Esophagus mucosa (tissue), 1 donor: ENCODE measurements around the gene CYBB. TPM values are rescaled to one million over a fixed set of nuclear protein-coding genes. Genes with fewer than 3 reads are reported as not detected.
"Not testable (repeated sequence)": the region's sequence is repeated elsewhere in the genome, so short reads cannot be mapped to it uniquely, and the experiment has no call there.

Experiments used
- ATAC-seq: fragments of 200-7000 bp; cut with Tn5 transposase; one replicate; pipeline ENCODE4 v1.9.1; 2020
- total RNA-seq: library from RNA; stranded (reverse); gene quantifications from one replicate; pipeline ENCODE4 v1.2.4, GENCODE V29; 2023
- donor health status: DM: yes; HTN: yes; CAD: no.

CYBB gene
- 2.4 TPM for total RNA-seq

DNA sequence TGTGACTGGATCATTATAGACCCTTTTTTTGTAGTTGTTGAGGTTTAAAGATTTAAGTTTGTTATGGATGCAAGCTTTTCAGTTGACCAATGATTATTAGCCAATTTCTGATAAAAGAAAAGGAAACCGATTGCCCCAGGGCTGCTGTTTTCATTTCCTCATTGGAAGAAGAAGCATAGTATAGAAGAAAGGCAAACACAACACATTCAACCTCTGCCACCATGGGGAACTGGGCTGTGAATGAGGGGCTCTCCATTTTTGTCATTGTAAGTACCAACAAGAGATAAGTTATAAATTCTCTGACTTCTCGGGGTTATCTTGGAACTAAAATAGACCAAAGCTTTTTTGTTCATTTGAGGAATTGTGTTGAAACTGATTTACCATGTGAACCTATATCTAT is at the start of gene CYBB:
Gene CYBB, plus strand, starts transcription at position 203 of the 400 bp plus-strand sequence. Its CDS starts 19 bp downstream, at position 222.
- ATAC-seq, result no peak

DNA sequence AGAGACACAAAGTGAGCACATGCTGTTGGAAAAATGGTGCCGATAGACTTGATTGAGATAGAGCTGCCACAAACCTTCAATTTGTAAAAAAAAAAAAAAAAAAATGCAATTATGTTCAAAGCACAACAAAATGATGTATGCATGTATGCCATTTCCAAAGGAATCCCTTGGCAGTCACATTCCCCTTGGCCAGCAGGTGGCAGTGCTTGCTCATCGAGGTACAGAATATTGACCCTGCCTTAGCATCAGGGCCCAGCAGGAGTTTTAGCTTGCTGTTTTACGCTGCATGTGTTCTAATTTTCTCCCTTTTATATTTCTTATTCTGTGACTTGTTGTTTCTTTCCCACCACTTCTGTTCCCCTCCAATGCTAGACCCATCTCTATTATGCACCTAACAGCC is 34.5 kb upstream of the CYBB start:
- peak; percentile 85 for ATAC-seq

DNA sequence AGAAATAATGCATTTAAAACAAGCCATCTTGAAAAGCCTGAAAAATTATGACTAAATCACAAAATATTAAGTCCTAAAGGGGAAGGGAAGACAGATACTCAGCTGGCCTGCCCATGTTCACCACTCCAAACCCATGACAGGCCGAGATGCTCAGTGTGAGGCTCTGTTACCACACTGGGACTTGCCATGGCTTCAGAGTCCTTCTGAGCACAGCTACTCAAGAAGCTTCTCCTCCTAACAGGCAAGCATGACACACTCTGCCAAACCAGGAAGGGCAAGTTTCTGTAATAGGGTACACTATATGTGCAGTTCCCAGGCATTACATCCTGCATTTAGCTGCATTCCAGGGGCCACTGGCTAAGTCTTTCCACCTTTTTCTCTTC is 34.0 kb upstream of the CYBB start:
- peak; percentile 38 for ATAC-seq

DNA sequence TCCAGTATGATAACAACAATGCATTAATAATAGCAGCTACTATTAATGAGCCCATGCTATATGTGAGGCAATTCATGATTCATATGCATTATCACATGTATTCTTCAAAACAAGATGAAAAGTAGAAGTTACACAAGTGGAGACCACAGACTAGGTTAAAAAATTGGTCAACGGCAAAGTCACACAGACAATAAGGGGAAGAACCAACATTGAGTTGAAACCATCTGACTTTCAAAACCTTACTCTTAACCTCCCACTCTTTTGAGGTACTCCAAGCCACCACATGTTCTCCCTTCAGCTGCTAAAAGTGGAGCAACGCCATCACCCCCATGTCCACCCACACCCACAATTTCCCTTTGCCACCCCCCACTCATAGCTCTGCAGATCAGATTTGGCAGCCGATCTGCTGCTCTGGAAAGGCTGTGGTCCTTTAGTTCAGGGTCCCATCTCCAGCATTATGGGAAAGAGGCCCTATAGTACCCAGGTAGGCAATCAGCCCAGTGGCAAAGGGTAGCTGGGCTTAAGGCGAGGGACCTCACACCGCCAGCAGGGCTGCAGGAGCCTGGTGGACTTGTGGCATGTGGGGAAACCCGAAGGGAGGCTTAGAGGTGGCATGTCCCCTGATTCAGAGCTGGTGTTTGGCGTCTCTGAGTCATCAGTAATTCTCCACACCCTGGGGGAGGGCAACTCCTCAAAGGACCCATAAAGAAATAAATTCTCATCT is 33.5 kb upstream of the CYBB start:
- peak; percentile 48 for ATAC-seq

DNA sequence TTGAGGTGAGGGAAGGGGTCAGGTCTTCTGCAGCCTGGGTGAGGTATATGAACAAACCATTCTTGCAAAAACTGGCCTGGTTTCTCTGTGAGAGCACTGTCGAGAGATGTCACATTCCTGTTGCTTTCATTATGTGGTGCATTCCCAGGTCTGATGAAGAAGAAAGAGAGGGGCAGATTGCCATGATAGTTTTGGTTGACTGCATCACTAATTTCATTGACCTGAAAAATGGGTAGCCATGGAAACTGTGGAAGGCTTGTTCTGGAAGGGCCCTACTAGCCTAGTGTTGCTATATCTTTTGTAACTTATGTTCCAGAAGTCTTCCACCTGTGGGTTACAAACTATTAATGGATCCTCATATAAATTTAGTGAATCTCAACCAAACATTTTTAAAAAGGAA is 32.9 kb upstream of the CYBB start:
- no peak for ATAC-seq

DNA sequence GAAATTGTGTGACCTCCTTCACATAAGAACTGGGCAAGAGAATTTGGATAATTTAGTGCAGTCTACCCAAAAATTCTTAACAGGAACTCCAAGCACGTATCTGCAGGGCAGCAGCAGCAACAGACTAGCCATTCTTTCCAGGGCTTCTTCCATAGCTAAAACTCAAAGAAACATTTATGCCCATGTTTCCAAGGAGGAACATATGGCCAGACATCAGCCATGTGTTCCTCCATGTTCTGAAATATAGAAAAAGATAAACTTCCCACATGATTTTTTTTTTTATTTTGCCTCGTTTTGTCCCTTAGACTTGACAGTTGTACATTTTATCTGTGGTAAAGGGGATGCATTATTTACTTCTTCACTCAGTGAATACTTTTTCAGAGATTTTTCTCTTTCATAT is 27.6 kb upstream of the CYBB start:
- ATAC-seq, result no peak

DNA sequence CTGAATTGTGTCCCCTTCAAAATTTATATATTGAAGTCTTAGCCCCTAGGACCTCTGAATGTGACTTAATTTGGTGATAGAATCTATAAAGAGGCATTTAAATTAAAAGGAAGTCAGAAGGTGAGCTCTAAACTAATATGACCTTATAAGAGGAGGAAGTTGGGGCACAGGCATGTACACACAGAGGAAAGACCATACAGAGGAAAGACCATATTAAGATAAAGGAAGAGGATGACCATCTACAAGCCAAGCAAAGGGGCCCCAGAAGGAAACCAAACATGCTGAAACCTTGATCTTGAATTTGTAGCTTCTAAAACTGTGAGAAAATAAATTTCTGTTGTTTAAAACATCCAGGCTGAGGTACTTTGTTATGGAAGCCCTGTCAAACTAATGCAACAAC is 26.9 kb upstream of the CYBB start:
- ATAC-seq, result no peak

DNA sequence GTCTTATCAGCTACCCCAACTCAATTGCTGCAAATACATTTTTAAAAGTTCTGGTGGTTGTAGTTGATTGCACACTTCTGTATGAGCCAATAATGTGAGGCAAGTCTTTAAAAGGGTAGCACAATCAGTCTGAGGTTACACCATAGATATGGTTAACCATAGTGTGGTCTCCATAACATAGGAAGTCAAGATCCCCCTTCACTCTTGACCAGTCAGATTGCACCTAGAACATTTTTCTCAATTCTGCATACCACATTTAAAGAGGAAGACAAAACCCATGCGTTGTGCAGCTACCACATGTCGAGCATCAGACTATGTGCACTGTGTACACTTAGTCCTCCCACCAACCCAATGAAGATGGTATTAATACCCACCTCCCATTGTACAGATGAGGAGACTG is 26.5 kb upstream of the CYBB start:
- no peak for ATAC-seq

DNA sequence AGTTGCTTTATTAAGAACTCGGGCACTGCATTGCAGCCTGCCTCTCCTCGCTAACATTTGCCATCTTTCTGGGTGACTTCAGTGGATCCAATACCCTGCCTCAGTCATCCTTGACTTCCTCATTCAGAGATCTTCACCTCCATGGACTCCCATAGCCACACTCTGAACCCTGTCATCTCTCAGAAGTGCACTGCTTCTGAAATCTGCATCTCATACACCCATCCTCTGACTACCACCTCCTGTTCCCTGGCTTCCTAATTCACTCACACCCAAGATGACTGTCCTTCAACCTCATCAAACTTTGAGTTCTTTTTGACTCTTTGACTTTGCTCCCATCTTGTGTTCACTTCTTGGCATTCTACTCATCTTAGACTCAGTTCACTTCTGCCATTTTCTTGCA is 25.3 kb upstream of the CYBB start:
- no peak for ATAC-seq

DNA sequence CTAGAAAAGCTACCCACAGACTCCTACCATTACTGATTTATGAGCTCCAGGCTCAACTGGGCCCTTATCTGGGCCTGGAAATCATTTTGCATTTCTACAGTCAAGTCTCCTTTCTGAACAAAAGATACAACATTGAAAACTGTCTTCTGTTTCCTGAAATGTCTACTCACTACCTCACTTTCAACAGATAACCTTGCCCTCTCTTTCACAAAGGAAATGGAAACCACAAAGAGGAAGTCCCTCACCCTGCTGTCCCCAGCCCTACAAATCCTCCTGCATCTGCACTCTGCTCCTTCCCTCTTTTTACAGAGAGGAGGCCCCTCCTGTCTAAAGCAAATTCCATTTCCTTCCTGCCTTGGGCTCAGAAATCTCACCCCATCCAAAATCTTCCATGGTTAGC is 24.8 kb upstream of the CYBB start:
- ATAC-seq, result peak; percentile 62

DNA sequence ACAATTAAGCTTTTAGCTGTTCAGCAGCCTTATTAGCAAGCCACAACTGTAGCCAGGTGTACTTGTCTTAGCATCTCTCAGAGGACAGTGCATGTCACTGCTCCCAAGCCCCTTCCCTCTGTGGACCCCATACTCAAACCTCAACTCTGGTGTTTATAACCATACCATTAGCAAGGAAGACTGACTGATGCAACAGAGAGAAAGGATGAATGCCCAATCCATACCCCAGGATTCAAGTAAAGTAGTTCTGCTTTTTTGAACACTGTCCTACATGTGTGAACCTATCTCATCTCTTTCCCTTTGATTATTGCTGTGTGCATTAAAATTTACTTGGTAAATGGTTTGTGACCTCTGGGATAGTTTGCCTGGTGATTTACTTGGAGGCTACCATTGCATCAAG is 22.8 kb upstream of the CYBB start:
- ATAC-seq, result no peak

DNA sequence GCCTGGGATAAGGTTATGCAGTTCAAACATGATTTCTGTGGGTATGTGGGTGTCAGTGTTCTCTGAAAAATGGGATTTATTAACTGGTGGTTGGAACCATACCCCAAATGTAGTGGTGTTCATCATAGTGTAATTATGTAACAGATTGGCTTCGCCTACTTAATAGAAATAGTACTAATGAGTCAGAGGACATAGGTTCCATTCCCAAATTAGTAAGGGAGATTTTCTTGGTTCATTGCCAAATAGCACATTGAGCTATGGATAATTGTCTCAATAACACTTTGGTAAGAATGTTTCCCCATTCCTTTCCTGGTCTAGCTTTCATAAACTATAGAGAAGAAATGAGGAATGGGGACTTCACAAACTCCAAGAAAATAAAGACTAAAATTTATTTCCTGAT is 20.5 kb upstream of the CYBB start:
- ATAC-seq, result no peak

DNA sequence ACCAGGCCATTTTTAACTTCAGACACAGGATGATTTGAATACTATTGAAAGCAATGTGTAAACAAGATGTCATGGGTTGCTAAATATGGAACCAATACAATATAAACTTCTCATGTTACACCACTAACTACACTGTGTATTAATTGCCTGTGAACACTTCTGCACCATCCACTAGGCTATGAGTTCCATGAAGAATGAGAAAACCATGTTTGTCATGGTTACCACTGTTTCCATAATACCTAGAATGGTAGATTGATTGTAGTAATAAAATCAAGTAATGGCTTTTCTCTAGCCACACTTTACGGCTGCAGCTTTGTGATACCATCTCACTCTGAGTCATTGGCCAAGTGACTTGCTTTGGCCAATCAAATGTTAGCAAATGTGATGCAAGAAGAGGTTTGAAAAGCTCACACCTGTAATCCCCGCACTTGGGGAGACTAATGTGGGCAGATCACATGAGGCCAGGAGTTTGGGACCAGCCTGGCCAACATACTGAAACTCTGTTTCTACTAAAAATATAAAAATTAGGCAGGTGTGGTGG is 19.9 kb upstream of the CYBB start:
- no peak for ATAC-seq

DNA sequence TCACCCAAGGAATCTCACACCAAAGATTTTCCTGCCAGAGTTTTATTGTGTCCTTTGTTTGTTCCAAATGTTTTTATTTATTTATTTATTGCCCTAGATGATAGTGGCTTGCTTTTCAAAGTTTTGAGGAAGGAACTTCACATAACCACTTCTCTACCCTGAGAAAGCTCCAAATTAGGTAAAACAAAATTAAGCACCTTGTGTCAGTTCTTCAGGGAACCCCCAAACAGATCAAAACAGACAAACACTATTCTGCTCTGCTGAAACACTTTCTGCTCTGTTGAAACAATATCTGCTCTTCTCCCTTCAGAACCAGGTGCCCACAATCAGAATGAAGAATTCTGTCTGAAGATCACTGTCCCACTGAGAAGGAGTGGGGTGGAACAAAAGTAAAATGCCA is 16.5 kb upstream of the CYBB start:
- ATAC-seq, result no peak

DNA sequence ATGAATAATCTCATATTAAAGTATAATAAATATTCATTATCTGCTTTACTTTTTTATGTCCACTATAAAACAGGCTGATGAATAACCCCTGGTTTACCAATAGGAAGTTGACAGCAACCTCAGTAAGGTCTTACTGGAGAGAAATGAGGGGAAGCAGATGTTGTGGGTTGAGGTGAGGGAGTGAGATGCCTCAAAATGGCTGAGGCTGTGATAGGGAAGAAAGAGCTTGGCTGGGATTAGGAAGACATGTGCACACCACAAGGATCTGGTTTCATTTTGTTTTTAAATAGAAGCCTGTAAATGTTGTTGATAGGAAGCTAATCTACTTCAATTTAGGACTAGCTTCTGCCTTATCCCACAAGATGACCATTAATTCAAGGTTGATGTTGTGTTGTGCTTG is 14.4 kb upstream of the CYBB start:
- ATAC-seq, result no peak

DNA sequence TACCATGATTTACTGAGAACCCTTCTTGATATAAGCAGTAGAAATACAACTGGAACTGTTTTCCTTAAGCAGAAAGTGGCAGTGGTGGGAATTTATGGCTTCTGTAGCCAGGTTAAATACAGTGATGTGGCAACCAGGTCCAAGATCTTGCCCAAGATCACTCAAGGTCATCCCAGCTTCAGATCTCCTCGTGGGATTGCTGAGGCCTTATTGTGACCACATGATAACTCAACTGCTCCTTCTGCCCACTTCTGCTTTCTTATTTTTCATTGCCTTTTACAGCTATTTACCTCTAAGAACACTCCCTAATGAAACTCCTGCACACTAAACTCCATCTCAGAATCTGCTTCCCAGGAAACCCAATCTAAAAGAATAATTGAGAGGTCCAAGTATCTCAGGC is 12.4 kb upstream of the CYBB start:
- ATAC-seq, result no peak

DNA sequence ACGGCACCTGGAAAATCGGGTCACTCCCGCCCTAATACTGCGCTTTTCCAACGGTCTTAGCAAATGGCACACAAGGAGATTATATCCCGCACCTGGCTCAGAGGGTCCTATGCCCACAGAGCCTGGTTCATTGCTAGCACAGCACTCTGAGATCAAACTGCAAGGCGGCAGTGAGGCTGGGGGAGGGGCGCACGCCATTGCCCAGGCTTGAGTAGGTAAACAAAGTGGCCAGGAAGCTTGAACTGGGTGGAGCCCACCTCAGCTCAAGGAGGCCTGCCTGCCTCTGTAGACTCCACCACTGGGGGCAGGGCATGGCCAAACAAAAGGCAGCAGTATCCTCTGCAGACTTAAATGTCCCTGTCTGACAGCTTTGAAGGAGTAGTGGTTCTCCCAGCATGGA is 11.0 kb upstream of the CYBB start:
- ATAC-seq, result not testable (repeated sequence)

DNA sequence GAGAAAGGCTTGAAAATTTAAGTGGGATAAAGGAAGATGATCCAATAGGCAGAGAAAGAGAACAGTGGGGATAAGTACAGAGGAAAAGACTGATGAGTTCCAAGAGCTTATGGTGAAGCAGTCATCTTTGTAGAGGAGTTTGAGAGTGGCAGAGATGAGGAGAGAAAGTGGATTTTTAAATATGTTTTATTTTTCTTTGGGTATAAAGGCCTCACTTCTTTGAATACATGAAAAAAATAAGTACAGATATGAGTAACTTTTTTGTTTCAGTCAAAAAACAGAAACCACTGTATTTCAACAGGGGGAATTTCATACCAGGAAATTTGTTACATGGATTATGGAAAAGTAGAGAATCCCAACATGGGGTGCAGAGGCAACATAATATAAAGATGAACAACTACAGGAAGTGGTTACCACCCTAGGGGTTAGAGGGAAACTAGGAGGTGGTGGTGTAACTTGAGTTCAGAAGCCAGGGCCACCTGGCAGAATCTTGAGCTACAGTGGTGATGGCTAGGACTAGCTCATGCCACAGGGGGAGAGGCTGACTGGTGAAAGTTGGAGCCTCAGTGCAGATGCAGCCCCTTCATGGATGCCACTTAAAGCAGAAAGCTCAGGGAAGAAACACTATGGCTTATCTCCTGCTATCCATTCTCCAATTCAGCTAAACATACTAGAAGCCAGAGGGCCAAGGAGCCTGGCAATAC is 3.4 kb upstream of the CYBB start:
- no peak for ATAC-seq

DNA sequence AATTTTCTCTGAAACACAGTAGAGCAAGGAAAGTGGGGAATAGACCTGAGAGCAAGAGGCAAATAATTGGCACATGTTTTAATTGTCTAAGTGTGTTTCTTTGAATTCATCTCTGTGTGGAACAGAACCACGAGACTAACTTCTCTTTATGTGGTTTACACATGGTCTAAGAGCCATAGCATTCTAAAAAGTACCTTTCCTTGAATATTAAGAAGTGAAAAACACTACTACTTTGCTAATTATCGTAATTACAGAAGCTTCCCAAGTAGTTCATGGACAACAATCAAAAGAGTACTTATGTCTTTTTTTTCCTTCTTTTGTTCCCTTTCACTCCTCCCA is 2.9 kb upstream of the CYBB start:
- ATAC-seq, result no peak

DNA sequence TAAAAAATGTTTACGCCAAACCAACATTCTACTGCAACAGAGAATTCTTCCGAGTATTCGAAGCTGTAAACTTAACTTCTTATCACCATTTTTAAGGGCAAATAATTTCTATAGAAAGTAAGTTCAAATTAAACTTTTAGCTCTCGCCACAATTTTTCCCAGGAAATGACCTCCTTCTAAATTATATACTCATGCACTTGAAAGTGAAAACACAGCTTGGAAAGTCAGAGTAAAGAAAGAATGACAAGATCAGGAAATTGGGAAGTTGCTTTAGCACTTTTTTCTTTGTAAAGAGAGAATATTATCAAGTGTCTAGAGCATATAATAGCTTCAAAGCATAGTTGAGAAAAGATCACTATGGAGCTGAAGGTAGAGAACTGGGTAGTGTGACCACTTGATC is 1.2 kb downstream of the CYBB start:
- ATAC-seq, result no peak

DNA sequence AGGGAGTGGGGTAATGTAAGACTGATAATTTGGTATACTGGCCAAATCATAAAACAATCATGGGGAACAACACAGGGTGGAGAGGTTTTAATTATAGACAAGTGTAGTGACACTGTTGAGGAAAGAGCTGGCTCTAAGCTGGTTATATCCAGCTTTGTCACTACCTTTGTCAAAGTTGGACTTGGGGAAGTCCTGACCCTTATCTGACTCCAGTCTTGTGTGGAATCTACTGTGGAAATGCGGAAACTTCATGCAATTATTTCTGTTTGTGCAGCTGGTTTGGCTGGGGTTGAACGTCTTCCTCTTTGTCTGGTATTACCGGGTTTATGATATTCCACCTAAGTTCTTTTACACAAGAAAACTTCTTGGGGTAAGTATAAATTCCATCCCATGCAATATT is 2.0 kb downstream of the CYBB start:
- ATAC-seq, result no peak

DNA sequence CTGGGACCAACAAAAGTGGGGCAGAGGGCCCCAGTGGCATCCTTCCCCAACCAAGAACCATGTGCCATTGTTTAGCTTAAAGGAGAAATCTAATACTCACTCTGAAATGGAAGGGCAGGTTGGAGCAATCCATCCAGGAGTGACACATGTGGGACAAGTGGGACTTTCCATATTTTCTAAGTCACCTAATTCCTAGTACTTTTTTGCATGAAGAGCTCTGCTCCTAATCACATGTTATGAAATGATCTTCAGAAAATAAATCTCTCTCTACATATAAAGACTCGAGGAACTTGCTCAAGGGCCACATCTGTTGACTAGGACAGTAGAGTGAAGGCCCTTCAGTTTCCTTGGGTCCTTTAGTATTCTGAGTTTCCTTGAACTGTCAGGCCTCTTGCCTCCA is 2.5 kb downstream of the CYBB start:
- no peak for ATAC-seq

DNA sequence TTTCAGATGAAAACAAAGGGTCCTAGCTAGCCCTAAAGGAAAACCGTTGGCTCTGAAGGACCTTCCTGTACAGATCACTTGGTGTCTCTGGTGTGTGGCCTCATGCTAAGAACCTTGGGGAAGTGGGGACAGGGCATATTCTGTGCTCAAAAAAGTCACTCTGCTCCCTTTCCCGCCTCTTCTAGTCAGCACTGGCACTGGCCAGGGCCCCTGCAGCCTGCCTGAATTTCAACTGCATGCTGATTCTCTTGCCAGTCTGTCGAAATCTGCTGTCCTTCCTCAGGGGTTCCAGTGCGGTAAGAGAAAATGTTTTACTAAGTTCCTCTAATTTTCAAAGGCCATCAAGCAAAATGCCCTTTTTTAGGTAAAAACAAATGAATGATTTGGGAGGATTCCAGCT is 3.4 kb downstream of the CYBB start:
- no peak for ATAC-seq

DNA sequence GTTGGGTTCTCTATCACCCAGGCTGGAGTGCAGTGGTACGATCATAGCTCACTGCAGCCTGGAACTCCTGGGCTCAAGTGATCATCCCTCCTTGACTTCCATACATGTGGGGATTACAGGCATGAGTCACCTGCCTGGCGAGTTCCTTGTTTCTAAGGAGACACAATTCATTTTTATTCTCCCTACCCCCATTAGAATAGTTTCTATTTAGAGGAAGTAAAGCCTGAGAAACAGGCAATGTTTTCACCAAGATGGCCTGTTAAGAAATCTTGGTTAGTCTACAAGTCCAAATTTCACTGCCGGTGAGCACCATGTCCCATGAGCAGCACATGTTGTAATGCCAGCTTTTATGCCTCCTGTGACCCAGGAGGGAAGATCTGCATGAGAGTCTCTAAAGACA is 5.7 kb downstream of the CYBB start:
- peak; percentile 24 for ATAC-seq
